HG03469 (cell line): Measurements from ENCODE around the gene OR4K2.
"Not testable (repeated sequence)": the region's sequence is repeated elsewhere in the genome, so short reads cannot be mapped to it uniquely, and the experiment has no call there.

Experiments
- ATAC-seq: cut with Tn5 transposase; IDR thresholded peaks from one replicate; pipeline ENCODE4 v1.9.1; 2021; ENCODE audit warnings: mild to moderate bottlenecking, moderate library complexity, moderate number of reproducible peaks; ENCODE audit not compliant: unreplicated experiment

OR4K2 gene

DNA sequence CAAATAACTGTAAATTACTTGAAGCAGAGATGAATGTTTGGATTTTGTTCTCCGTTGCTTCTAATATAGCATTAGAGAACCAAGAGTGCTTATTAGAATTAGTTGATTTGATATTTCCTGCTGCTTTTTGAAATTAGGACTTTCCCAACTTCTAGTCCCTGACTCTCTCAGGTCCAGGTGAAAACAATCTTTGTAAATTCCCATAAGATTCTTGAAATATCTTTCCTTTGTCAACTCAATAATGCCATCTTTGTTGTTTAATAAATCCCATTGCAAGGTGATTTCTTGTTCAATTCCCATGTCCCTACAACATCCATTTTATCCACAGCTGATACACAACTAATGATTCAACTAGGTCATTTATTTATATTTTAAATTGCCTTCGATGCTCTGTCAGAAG, at the start of gene OR4K2:
Gene OR4K2, plus strand, starts transcription at position 301 of the 400 bp plus-strand sequence. CDS start 1,126 bp downstream, outside the sequence.
- ATAC-seq, result no peak

GRCh38 chr14:19827626-19828244, 47.2 kb upstream of the OR4K2 start:
- ATAC-seq, result not testable (repeated sequence)

- ATAC-seq, result no peak
Measured at GRCh38 chr14:19828314-19828713, 46.6 kb upstream of the OR4K2 start.

DNA sequence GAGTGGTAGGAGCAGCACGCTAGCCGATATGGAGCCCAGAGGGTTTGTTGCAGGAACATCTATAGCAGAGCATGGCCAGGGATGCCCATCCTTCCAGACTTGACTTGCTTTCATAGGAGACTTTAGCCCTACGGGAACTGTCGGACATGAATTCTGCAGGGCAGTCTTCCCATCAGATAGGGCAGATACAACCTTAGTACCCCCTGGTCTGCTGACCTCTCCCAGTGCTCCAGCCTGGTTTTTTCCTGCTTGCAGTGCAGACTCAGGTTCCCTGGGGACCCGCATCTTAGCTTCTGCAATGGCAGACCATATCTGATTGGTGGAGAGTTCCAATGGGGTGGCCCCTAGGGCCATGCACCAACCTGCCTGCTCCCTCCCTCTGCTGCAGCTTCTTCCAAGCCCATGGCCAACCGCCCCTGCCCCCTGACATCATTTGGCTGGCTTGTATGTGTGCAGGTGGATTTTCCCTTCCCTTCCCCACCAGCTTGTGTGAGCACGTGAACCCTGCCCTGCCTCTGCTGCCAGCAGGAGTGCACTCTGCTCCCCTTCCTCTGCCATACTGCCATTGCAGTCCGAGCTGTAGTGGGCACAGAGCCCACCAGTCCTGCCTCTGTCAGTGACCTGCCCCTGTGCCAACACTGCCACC, 40.6 kb upstream of the OR4K2 start:
- not testable (repeated sequence) for ATAC-seq

DNA sequence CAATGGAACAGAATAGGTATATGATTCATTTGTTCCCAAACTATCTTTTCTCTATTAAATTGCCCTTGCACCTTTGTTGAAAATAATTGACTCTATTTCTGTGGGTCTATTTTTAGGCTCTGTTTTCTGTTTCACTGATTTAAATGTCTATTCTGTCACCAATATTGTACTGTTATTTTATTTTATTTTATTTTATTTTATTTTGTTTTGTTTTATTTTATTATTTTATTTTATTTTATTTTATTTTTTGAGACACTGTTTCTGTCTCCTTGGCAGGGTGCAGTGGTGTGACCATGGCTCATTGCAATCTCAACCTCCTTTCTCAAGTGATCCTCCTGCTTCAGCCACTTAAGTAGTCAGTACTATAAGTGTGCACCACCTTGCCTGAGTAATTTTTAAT, 36.5 kb upstream of the OR4K2 start:
- ATAC-seq, result no peak

- ATAC-seq, result no peak
Measured at GRCh38 chr14:19851365-19851764, 23.6 kb upstream of the OR4K2 start.

GRCh38 chr14:19866061-19866669, 8.8 kb upstream of the OR4K2 start:
- ATAC-seq, result not testable (repeated sequence)

DNA sequence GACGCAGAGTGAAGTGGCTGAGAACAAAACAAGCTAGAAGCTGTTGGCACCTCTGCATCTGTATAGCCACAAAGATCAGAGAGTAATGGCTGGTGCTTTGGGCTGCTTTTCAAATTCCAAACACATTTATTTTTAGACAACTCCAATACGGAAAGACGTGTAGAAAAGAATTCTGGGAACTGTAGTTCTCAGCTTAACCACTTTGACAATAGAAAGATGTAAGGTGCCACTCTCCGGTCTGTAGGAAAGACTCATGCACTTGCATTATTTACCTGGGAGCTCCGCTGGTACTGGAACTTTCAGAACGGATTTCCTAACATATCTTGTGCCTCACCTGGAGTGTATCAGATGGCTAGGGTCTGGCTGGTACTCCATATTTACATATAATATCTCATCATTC, 1.8 kb upstream of the OR4K2 start:
- no peak for ATAC-seq

DNA sequence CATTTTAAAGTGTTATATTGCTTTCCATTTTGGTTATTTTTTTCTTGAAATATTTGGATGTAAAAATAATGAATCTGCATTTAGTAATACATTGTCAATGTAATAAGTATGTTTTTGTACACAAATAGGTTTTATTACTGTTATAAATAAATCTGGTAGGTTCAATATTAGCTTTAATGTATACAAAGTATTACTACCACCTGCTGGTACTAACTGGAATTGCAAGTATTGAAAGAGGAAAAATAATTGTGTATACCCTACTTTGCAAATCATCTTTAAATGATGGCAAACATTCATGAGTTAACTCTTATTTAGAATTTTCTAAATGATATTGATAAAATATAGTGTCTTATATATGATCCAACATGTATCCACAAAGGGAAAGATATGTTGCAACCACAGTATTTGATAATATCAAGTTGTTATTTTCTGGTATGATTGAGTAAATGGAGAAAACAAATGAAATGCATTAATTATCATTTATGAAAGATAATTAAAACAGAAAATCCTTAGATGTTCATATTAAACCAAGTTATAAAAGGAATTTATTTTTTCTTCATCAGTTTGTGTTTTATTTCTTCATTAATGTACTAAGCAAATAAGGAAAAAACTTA, 3.2 kb downstream of the OR4K2 start:
- no peak for ATAC-seq

DNA sequence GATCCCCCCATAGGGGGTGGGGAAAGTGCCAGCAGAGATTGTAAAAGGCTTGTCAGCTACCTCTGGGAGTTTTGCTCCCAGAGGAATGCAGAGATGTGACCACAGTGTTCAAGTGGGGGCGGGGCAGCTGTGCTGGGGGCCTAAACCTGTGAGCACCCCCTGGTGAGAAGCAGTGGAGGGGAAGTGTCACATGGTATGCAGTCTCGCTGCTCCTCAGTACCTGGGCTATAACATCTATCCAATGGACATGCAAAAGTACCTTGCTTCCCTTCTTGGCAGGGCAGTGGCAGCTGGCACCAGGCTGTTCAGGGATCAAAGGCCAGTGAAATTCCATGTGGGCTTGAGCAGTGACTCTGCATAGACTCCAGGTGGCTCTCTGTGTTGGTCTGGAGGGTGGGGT, 20.3 kb downstream of the OR4K2 start:
- ATAC-seq, result no peak

DNA sequence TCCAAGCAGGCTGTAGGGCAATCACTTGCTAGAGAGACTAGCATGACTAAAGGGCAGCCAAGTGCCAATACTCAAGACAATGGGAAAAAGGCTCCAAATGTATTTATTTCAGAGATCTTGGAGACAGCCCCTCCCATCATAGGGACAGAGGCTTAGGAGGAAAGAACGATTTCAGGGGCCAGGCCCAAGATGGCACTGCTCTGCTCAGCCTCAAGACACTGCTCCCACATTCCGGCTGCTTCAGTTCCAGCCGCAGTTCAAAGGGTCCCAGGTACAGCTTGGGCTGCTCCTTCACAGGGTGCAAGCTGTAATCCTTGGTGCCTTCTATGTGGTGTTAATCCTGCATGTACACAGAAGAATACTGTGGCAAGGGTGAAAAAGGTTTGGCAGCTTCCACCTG, 26.1 kb downstream of the OR4K2 start:
- no peak for ATAC-seq

DNA sequence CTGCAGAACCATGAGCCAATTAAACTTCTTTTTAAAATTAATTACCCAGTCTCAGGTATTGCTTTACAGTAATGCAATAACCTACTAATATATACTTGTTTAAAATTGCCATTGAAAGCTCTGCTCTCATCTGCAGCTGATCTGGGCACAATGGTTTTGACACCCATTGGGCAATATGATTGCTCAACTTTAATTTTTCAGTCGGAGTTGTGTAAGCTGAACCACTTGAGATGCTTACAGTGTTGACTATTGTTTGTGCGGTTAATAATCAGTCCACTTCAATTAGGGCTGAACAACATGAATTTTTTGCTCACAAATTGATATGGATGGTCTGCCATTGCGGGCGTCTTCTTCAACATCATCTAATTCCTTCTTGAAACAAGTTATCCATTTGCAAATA, 27.5 kb downstream of the OR4K2 start:
- ATAC-seq, result no peak

DNA sequence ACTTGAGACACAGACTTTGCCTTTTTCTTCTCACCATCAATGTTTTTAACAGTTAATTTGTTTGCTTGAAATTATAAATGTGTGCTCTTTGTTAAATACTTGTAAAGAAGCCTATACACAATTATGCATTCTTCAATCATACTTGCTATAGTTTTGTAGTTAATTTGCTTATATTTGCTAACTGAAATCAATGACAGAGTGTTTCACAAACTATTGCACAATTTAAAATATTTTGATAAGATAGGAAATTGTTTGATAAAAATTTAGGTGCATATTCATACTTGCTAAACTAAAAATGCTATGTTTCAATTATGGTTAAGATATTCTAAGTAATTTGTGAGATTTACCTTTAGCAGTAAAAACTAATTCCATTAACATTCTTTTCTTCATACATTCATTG, 31.7 kb downstream of the OR4K2 start:
- ATAC-seq, result no peak

DNA sequence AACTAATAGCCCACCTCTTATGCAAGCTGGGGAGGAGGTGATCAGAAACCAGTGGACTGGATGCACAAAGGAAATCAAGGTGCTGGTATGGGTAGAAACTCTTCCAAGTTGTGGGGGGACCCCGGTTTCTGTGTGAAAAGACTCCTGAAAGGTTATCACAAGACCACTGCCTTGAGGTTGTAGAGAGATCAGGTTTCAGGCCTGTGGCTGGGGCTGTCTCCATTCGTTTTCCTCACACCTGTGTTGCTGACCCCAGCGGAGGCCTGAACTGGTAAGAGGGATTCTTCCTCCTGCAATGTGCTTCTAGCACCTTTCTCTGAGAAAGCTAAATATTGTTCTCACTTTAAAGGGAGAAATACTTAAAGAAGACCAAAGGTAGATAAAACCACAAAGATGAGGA, 36.2 kb downstream of the OR4K2 start:
- no peak for ATAC-seq

DNA sequence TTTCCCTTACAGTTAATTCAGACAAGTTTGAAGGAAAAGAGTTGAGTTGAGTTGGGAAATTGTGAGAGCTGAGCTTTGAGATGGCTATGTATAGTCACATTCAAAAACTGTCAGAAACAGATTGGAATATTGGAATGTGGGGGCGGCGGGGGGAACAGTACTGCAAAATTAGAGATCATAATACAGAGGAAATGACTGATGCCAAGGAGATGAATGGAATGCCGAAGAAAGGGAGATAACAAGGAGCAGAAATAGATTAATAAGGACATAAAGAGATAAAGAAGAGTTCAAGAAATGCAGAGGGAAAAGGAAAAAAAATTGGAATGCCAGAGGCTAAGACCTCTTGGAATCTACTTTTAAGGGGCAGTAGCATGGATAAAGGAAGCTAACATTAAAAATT, 42.3 kb downstream of the OR4K2 start:
- no peak for ATAC-seq

DNA sequence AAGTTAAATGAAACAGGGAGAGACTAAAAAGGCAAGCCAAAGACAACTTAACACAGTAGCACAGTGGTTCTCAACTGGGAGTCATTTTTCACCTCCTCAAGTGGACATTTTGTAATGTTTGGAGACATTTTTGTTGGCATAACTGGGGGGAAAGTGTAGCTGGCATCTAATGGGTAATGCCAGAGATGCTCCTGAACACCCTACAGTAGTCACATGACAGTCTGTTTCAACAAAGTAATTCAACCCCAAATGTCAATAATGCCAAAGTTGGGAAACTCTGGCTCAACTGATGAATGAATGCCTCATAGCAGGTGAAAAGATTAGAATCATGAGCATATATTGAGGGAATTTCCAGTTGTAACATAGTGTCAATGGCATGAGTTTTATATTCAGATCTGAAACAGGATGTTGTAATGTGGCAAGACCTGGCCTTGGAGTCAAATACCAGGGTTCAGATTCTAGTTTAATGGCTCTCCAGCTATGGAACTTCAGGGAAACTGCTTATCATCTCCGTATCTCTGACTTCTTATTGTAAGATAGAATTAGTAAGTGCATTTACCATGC, 43.1 kb downstream of the OR4K2 start:
- ATAC-seq, result no peak

DNA sequence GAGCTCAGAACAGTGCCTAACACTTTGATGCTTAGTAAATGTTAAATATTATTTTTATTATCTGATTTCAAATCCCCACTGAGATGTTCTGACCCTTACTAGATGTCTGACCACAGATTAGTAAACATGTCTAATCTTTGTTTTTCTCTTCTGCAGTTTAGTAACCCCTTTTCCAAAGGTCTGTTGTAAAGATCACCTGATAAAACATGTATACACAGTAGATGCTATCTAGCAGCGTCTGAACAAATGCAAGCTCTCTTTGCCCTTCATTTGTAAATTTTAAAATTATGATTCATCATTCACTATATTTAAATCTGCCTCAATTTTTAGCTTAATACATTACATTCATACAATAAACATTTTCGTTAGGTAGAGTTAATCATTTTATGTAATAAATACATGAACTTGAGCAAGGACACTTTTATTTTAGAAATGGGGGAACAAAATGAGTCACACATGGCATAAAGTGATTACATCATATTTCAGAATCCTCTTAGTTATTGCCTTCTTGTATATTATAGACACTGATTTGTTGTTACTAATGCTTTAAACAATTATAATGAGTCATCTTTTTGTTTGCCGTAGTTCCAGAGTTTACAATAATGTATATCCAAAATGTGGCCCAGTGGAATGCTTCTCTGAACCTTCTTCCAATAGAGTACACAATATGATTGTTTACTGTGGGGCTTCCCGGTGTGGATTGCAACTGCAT, 43.8 kb downstream of the OR4K2 start:
- no peak for ATAC-seq

GRCh38 chr14:19920021-19920657, 45.2 kb downstream of the OR4K2 start, which contains the start of gene OR4K5:
TSS of gene OR4K5 (plus strand) at chr14:19920607. CDS start at chr14:19920607, 0 bp downstream.
- ATAC-seq, result no peak

- no peak for ATAC-seq
Measured at GRCh38 chr14:19930617-19931016, 55.7 kb downstream of the OR4K2 start, which contains the start of gene OR4K1. TSS of gene OR4K1 (plus strand) at chr14:19930917. CDS start at chr14:19935667, 4,750 bp downstream.
